Left lung (tissue), 14 donors: Measurements from ENCODE around the gene DUSP15. TPM values are rescaled to one million over a fixed set of nuclear protein-coding genes. Genes with fewer than 3 reads are reported as not detected.
"Not testable (repeated sequence)": the region's sequence is repeated elsewhere in the genome, so short reads cannot be mapped to it uniquely, and the experiment has no call there.

ENCODE experiments used
- ATAC-seq: fragments of 200-7000 bp; cut with Tn5 transposase; one replicate; pipeline ENCODE4 v1.9.1; 2020; ENCODE audit warnings: moderate library complexity
- DNase-seq, 4 donors: peaks; one replicate each; pipeline ENCODE4 v3.0.0-alpha.2; 2013 to 2020
- H3K27ac ChIP-seq, 2 donors: fragments of 200-600 bp; sonication (generic) in 1 of 2; one replicate each; pipeline versions ENCODE4 v1.5.0 to v1.8.0; 2020 to 2021
- H3K27me3 ChIP-seq, 2 donors: fragments of 200-600 bp; sonication (generic) in 1 of 2; one replicate each; pipeline versions ENCODE4 v1.5.0 to v1.8.0; 2020 to 2021
- H3K36me3 ChIP-seq, 2 donors: fragments of 200-600 bp; sonication (generic) in 1 of 2; one replicate each; pipeline versions ENCODE4 v1.5.0 to v1.8.0; 2020 to 2021
- H3K4me1 ChIP-seq, 2 donors: fragments of 200-600 bp; one replicate each; pipeline ENCODE4 v1.8.0; 2021
- H3K4me3 ChIP-seq, 2 donors: fragments of 200-600 bp; sonication (generic) in 1 of 2; one replicate each; pipeline versions ENCODE4 v1.5.0 to v1.8.0; 2020 to 2021; ENCODE audit warnings: mild to moderate bottlenecking in 1 of 2
- H3K9me3 ChIP-seq, 2 donors: fragments of 200-600 bp; sonication (generic) in 1 of 2; one replicate each; pipeline versions ENCODE4 v1.5.0 to v1.8.0; 2020 to 2021
- CTCF ChIP-seq, 2 donors: fragments of 200-600 bp; sonication (generic) in 1 of 2; IDR thresholded peaks; one replicate each; pipeline versions ENCODE4 v1.5.0 to v1.8.0; 2021; ENCODE audit warnings: antibody characterized with exemption in 2 of 2
- intact Hi-C, 2 donors: fragments of 100-400 bp; cut with DNase I; formaldehyde crosslinking; loops; one replicate each; pipeline versions ENCODE4 v1.11.2 to v1.14.2; 2022
- long read RNA-seq, 12 donors: library from polyadenylated mRNA in 2 of 12; unstranded in 2 of 12; transcript quantifications; one replicate each; pipeline ENCODE4 v2.0.0 and lab custom pipeline, GENCODE V29; 2019 to 2026
- polyA plus RNA-seq, 6 donors: library from polyadenylated mRNA; unstranded; fragments of 120-200 nt; gene quantifications; one replicate each; pipeline ENCODE4 v1.2.1, GENCODE V29; 2013; ENCODE audit not compliant: insufficient read length in 6 of 6
- total RNA-seq, 2 donors: library from RNA; stranded (reverse); fragmentation: NEBNext Ultra II Directional; extraction: Animal tissue kit (Norgen Biotek cat#: 25700); gene quantifications; one replicate each; pipeline ENCODE4 v1.2.1, GENCODE V29; 2021
- donor health status: DM: no; HTN: yes; CAD: no.
- donor health status: DM: no; HTN: no; CAD: no.

Gene DUSP15
- total RNA-seq (1 to 10 TPM in 1 of 2 donors, under 1 TPM in 1; 0.82 to 1.1 TPM), polyA plus RNA-seq (10 to 100 TPM in 4 of 6 donors, 1 to 10 TPM in 2; 8.5 to 13.1 (median 10.3) TPM)
- long read RNA-seq, donor 1, partial matches to known transcripts = 0 of 6 reads
- long read RNA-seq, donor 1, other reads (novel, unspliced or antisense) = 0 of 6 reads
- long read RNA-seq, donor 2, partial matches to known transcripts = 0 of 3 reads
- long read RNA-seq, donor 2, other reads (novel, unspliced or antisense) = 0 of 3 reads
- long read RNA-seq, donor 3, partial matches to known transcripts = 0 of 1 reads
- long read RNA-seq, donor 3, other reads (novel, unspliced or antisense) = 0 of 1 reads
- long read RNA-seq, donor 4 = 0 reads
- long read RNA-seq, donor 5, partial matches to known transcripts = 0 of 1 reads
- long read RNA-seq, donor 5, other reads (novel, unspliced or antisense) = 0 of 1 reads
- long read RNA-seq, donor 6, partial matches to known transcripts = 0 of 2 reads
- long read RNA-seq, donor 6, other reads (novel, unspliced or antisense) = 0 of 2 reads
- long read RNA-seq, donor 7, partial matches to known transcripts = 0 of 3 reads
- long read RNA-seq, donor 7, other reads (novel, unspliced or antisense) = 0 of 3 reads
- long read RNA-seq, donor 8, partial matches to known transcripts = 5 of 7 reads
- long read RNA-seq, donor 8, other reads (novel, unspliced or antisense) = 0 of 7 reads
- long read RNA-seq, donor 9 = 0 reads
- long read RNA-seq, donor 10 = 0 reads
- long read RNA-seq, donor 11 = 0 reads
- long read RNA-seq, donor 12, partial matches to known transcripts = 0 of 1 reads
- long read RNA-seq, donor 12, other reads (novel, unspliced or antisense) = 0 of 1 reads

GRCh38 chr20:31869942-31870725 lies at the start of gene DUSP15, which contains the start of gene TTLL9:
TSS of gene DUSP15 (minus strand) at chr20:31870527. CDS start at chr20:31870337, 190 bp downstream.
TSS of gene TTLL9 (plus strand) at chr20:31870634. CDS start at chr20:31871127, 493 bp downstream.
- Histone ChIP-seq H3K36me3 (no peaks in the 10 kb centered on the region), H3K4me3 (peak within 1 kb of the TSS; percentile 45 to 52), H3K4me1 (peaks cover 0 to 13% of the 10 kb centered on the region in 2 donors), H3K27me3 (peaks cover 11 to 34% of the 10 kb centered on the region in 2 donors), H3K9me3 (no peaks in the 10 kb centered on the region), H3K27ac (no peak within 1 kb of the TSS)
- peak; percentile 95 for ATAC-seq
- no peak for TF ChIP-seq CTCF (IDR thresholded peaks at IDR 0.05)
- DNase-seq = peak in 3 of 4 donors; percentile 46 to 84 (median 55)
- intact Hi-C loops = no loop called here

GRCh38 chr20:31919410-31920155 lies 49.3 kb upstream of the DUSP15 start:
- intact Hi-C loops = no loop called here
- H3K4me3 ChIP-seq = no peak overlapping the region

GRCh38 chr20:31918466-31919105 lies 48.3 kb upstream of the DUSP15 start:
- no peak overlapping the region for H3K4me3 ChIP-seq
- no peaks in the 10 kb centered on the region for H3K4me1 ChIP-seq
- no peak overlapping the region for H3K27ac ChIP-seq
- no peaks in the 10 kb centered on the region for H3K9me3 ChIP-seq
- DNase-seq (no peak), ATAC-seq (no peak)
- TF ChIP-seq CTCF (IDR thresholded peaks at IDR 0.05) = no peak
- intact Hi-C loops = no loop called here
- no peaks in the 10 kb centered on the region for H3K36me3 ChIP-seq
- H3K27me3 ChIP-seq = peaks cover 0 to 5% of the 10 kb centered on the region in 2 donors

More at GRCh38 chr20:31919410-31920155, 49.3 kb upstream of the DUSP15 start:
- H3K4me1 ChIP-seq = no peaks in the 10 kb centered on the region
- ATAC-seq = no peak
- TF ChIP-seq CTCF (IDR thresholded peaks at IDR 0.05) = no peak
- H3K9me3 ChIP-seq = no peaks in the 10 kb centered on the region
- H3K36me3 ChIP-seq = no peaks in the 10 kb centered on the region
- peaks cover 0 to 12% of the 10 kb centered on the region in 2 donors for H3K27me3 ChIP-seq
- no peak overlapping the region for H3K27ac ChIP-seq
- no peak for DNase-seq

GRCh38 chr20:31917962-31918412 lies 47.7 kb upstream of the DUSP15 start:
- DNase-seq, ATAC-seq, H3K36me3 ChIP-seq, H3K4me3 ChIP-seq, H3K27me3 ChIP-seq, H3K4me1 ChIP-seq, H3K27ac ChIP-seq, H3K9me3 ChIP-seq, intact Hi-C loops: not testable (repeated sequence)
